COLO668 (cell line): ENCODE measurements around the gene OR1J1.

Experiments used
- DNase-seq: peaks from one replicate; lab custom pipeline; 2025; ENCODE audit not compliant: unreplicated experiment; lab: John Stamatoyannopoulos, UW

Gene OR1J1

DNA sequence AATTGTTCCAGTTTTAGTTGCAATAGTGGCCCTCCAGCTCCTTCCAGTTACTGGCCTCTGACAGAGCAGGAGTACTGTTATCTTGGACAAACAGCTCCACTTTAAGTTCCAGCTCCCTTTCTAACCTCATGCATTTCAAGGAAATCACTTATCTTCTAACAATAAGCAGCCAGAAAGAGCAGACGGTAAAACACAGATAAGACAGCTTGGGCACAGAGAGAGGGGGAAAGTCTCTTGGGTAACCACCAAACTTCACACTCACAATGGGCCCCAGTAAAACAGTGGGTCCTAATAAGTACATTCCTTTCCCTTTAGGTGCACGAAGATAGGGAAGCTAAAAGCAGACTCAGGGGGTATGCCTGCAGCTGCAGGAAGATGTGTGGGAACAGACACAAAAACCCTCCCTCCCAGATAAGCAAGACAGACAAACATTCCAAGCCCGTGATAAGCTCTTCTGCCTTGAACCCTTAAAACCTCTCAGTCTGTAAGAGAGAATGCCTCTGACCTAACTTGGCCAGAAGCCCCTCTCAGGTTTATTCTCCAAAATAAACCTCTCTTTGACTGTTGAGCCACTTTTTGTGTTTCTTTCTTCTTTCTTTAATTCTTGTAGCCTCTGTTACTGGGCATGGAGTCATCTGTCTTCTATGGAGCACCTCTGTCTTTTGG lies 30.8 kb downstream of the OR1J1 start:
- DNase-seq = no peak

DNA sequence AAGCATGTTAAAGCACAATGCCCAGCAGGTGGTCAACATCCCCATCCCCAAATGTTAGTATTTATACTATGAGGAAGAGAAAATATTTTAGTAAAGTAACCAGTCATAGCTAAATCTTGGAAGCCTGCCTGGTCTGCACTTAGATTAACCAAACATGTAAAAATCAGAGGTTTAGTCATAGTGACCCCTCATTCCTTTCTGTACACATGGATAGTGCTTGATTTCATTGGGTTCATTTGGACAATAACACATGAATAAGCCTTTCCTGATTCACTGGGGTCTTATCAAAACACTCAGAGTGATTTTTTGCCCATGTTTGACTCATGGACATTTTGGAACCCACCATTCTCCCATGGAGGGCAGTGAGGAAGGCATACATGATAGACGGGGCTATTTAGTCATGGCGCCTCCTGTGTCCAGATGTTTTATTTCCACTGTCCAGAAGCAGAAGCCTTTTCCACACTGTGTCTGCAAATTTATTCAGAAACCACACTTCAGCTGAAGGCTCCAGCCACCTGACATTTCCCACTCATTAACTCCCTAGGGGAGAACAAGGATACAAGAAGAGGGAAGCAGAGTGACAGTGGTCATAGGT lies 32.5 kb downstream of the OR1J1 start:
- no peak for DNase-seq

DNA sequence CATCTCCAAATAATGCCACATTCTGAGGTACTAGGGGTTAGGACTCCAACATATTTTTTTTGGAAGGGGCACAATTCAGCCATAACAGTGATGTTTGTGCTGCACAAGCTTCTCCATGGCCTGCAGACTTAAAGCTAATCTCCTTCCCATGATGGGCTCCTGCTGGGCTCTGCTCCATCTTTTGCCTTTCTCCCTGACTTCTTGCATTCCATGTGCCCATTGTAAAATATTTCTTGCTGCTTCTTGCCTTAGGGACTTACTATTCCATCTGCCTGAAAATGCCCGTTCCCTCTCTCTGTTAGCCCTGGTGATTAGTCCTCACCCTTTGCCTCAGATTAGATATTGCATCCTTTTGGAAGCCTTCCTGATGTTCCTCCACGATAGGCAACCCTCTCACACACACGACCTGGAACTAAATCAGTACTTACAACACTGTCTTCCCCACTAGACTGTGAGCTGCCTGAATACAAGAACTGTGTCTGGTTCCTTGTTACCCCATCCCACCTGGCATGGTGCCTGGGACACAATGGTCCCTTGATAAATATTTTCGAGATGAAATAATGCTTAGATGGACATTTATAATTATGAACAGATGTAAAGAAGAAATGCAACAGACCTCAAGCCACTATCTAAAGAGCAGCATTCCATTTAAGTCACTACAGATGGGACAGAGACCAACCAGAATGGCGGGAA lies 33.5 kb downstream of the OR1J1 start:
- DNase-seq = no peak

DNA sequence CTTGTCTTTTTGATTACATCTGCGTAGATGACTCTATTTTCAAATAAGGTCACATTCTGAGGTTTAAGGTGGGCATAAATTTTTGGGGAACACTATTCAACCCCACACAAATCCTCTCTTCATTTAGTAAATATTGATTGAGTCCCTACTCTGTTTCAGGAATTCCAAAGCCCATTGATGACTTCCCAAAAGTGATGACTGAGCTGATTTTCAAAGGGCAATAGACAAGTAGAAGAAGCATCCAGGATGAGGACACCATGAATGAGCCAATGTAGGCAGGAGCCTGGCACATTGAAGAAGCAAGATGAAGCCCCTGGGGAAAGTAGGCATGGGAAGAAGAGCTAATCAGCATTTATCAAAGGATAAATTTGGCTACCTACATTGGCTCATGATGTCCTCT lies 35.2 kb downstream of the OR1J1 start:
- no peak for DNase-seq
